ENCODE results near the gene TLL2.

The TLL2 gene

DNA sequence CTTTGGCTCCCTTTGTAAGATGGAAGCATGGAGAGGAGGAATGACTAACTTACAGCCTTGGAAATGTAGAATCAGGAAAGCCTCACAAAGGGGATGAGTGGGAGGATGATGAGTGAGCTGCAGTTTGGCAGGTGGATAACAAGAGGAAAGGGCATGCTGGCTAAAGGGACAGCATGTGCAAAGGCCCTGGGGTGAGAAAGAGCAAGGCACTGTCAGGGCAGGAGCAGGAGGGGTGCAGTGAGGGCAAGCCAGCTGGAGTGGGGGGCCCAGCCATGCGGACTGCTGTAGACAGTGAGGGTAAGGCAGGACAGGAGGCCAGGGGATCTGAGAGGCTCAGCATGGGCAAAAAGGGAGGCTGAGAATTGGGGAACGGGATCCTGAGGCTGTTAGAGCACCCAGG, 20.5 kb downstream of the TLL2 start:
- no peak overlapping the region for H3K9ac ChIP-seq (ENCODE audit: low read length)
- H3K4me3 ChIP-seq (ENCODE audit: low read depth, low read length) = no peak overlapping the region
- no peaks in the 10 kb centered on the region for H3K36me3 ChIP-seq (ENCODE audit: control insufficient read depth, insufficient read depth, low read length)
- no peak overlapping the region for H3K27ac ChIP-seq (ENCODE audit: low read depth, low read length)
- H3K9me3 ChIP-seq (ENCODE audit: control insufficient read depth, insufficient read depth, low read depth, low read length) = no peaks in the 10 kb centered on the region
- H3K27me3 ChIP-seq (ENCODE audit: control insufficient read depth, insufficient read depth, low read length) = no peaks in the 10 kb centered on the region
- H3K4me1 ChIP-seq (ENCODE audit: control insufficient read depth, insufficient read depth, low read length) = 0 out of 2 replicates have a peak, but pooled peaks cover 2% of the 10 kb centered on the region

DNA sequence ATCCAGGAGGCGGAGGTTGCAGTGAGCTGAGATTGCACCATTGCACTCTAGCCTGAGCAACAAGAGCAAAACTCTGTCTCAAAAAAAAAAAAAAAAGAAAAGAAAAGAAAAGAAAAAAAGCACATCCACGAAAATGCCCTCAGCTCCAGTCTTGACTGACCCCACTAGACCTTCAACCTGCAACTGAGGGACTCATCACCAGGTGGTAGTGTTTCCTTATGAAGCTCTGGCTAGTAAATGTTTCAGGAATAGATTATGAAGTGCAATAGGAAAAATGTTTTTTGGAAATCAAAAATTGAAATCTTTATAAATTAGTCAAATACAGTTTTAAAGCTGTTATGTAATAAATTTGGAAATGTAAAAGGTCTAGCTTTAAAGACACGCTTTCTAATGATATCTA, 22.4 kb downstream of the TLL2 start:
- H3K36me3 ChIP-seq (ENCODE audit: control insufficient read depth, insufficient read depth, low read length) = no peaks in the 10 kb centered on the region
- H3K27ac ChIP-seq (ENCODE audit: low read depth, low read length) = no peak overlapping the region
- 0 out of 2 replicates have a peak, but pooled peaks cover 2% of the 10 kb centered on the region for H3K4me1 ChIP-seq (ENCODE audit: control insufficient read depth, insufficient read depth, low read length)
- H3K27me3 ChIP-seq (ENCODE audit: control insufficient read depth, insufficient read depth, low read length) = no peaks in the 10 kb centered on the region
- no peaks in the 10 kb centered on the region for H3K9me3 ChIP-seq (ENCODE audit: control insufficient read depth, insufficient read depth, low read depth, low read length)
- H3K9ac ChIP-seq (ENCODE audit: low read length) = no peak overlapping the region
- no peak overlapping the region for H3K4me3 ChIP-seq (ENCODE audit: low read depth, low read length)

DNA sequence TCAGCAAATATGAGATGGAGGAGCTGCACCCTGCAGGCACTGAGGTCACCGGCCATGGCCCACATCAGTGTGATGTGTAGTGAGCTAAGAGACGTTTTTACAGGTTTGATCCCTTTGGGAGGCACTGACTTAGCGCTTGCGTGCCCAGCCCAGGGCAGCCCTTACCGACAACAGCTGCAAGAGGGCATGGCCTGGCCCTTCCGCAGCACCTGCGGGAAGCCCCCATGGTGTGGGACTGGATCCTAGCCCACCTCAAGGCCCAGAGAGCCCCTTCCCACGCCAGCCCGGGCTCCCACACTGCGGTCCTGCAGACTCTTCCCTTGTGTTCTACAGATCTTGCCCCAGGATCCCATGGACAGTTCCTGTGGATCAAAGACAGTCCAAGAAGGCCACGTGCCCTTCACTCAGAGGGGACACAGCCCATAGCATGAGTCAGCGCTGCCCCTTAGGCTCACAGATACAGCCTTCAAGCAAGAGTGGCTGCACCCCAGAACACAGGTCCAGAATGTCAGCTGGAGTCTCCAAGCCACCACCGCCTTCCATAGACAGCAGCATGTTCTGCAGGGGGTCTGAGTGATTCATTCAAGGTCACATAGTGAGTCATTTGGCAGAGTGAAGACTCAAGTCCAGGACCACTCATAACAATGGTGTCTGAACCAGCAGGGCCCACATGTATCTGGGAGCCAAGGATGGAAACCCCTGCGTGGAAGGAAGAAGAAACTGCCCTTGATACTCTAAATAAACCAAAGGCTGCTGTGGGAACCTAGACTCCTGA, 25.4 kb downstream of the TLL2 start:
- Histone ChIP-seq H3K27ac (ENCODE audit: low read depth, low read length) (no peak overlapping the region), H3K4me1 (ENCODE audit: control insufficient read depth, insufficient read depth, low read length) (0 out of 2 replicates have a peak, but pooled peaks cover 2% of the 10 kb centered on the region), H3K36me3 (ENCODE audit: control insufficient read depth, insufficient read depth, low read length) (no peaks in the 10 kb centered on the region), H3K9ac (ENCODE audit: low read length) (no peak overlapping the region), H3K9me3 (ENCODE audit: control insufficient read depth, insufficient read depth, low read depth, low read length) (no peaks in the 10 kb centered on the region), H3K27me3 (ENCODE audit: control insufficient read depth, insufficient read depth, low read length) (no peaks in the 10 kb centered on the region), H3K4me3 (ENCODE audit: low read depth, low read length) (no peak overlapping the region)

DNA sequence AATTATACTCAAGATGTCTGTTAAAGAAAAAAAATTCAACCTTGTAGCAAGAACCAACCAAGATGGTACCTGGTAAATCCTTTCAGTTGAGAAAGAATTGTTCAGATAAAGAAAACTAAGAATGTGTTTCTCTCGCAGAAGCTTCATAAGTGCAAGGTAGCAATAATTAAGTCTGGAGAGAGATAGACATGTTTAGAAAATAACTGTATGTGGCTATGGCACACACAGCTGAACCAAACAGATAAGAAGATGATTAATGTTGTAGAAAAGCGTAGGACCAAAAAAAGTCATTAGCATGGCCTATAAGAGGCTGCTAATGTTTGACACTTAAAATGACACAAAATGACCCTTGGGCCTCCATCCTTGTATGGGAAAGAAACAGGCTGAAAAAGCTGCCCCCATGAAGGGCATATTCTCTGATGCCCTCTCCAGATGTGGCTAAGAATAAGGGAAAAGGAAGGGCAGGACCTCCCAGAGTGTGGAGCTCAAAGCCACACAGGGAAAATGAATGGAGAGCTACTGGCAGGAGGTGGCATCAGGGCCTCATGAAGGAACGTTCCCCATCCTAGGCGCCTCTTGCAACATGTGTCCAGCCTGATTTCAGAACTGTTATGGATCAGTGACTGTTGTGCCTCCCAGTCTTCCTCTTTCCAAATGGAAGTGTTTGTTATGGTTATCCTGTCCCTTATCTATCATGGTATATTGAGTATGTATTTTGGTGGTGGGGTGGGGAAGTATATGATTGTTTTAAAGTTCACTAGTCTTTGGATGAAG, 30.7 kb downstream of the TLL2 start:
- H3K27me3 ChIP-seq (ENCODE audit: control insufficient read depth, insufficient read depth, low read length) = no peaks in the 10 kb centered on the region

DNA sequence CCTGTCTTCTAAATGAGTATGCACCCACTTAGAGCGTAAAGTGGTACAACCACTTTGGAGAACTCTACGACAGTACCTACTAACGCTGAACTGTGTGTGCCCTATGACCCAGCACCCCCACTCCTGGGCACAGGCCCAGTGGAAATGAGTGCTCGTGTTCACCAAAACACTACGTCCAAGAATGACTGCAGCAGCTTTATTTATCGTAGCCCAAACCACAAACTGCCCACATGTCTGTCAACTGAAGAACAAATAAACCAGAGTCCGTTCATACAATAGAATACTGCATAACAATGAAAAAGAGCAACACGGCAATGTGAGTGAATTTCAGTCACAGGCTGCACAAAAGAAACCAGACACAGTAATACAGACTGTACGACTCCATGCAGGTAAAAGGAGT, 35.4 kb downstream of the TLL2 start:
- no peaks in the 10 kb centered on the region for H3K36me3 ChIP-seq (ENCODE audit: control insufficient read depth, insufficient read depth, low read length)
- H3K9ac ChIP-seq (ENCODE audit: low read length) = no peak overlapping the region
- H3K4me3 ChIP-seq (ENCODE audit: low read depth, low read length) = no peak overlapping the region
- H3K27ac ChIP-seq (ENCODE audit: low read depth, low read length) = no peak overlapping the region
- H3K27me3 ChIP-seq (ENCODE audit: control insufficient read depth, insufficient read depth, low read length) = no peaks in the 10 kb centered on the region
- no peaks in the 10 kb centered on the region for H3K4me1 ChIP-seq (ENCODE audit: control insufficient read depth, insufficient read depth, low read length)
- no peaks in the 10 kb centered on the region for H3K9me3 ChIP-seq (ENCODE audit: control insufficient read depth, insufficient read depth, low read depth, low read length)

More for the DNA sequence above, 30.7 kb downstream of the TLL2 start:
- no peak overlapping the region for H3K4me3 ChIP-seq (ENCODE audit: low read depth, low read length)
- no peak overlapping the region for H3K9ac ChIP-seq (ENCODE audit: low read length)
- H3K36me3 ChIP-seq (ENCODE audit: control insufficient read depth, insufficient read depth, low read length) = no peaks in the 10 kb centered on the region
- H3K9me3 ChIP-seq (ENCODE audit: control insufficient read depth, insufficient read depth, low read depth, low read length) = no peaks in the 10 kb centered on the region
- H3K4me1 ChIP-seq (ENCODE audit: control insufficient read depth, insufficient read depth, low read length) = no peaks in the 10 kb centered on the region
- no peak overlapping the region for H3K27ac ChIP-seq (ENCODE audit: low read depth, low read length)

DNA sequence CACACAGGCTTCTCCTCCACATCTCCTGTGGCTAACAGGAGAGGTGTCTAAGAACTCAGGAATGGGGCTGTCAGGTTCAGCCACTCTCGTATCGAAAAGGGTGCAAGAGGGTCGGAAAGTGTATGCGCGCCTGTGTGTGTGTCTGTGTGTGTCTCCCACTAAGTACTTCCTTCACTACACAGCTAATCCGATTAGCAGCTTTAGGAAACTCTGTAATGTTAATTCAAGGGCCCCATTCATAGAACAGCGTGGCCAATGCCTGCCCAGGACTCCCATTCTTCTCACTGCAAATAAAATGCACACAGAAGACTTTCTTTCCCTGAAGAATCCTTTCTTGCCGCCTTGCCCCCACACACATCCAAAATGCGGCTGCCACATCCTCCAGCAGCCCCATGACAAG, 39.9 kb downstream of the TLL2 start:
- no peaks in the 10 kb centered on the region for H3K36me3 ChIP-seq (ENCODE audit: control insufficient read depth, insufficient read depth, low read length)
- peaks cover 3% of the 10 kb centered on the region; the same call in 1 of the 2 replicates for H3K4me1 ChIP-seq (ENCODE audit: control insufficient read depth, insufficient read depth, low read length)
- no peaks in the 10 kb centered on the region for H3K27me3 ChIP-seq (ENCODE audit: control insufficient read depth, insufficient read depth, low read length)
- H3K4me3 ChIP-seq (ENCODE audit: low read depth, low read length) = no peak overlapping the region
- H3K27ac ChIP-seq (ENCODE audit: low read depth, low read length) = no peak overlapping the region
- H3K9me3 ChIP-seq (ENCODE audit: control insufficient read depth, insufficient read depth, low read depth, low read length) = no peaks in the 10 kb centered on the region
- H3K9ac ChIP-seq (ENCODE audit: low read length) = no peak overlapping the region

DNA sequence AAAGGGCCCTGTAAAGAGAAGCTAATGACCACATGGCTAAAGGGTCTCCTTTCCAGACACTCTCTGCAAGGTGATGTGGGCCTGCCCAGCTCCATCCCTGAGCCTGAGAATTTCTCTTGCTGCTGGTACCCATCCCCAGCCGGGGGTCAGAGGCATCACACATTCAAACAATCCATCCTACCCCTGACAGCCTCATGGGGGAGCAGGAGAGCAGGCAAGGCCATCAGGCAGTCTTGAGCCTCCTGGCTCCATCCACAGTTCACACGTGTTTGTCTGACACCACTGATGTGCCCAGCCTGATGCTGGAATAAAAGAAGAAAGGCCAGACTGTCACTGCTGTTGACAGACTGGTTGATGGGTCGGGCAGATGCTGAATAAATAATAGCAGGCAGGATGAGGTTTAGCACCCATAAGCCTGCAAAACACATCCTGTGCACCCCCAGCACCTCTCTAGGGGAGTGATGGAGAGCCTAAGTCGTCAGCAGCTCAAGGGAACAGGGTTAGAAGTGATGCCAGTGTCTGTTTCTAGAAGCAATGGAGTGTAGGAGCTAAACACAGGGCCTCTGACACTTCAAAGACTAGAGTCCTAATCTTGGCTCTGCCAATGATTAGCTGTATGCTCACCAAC, 43.5 kb downstream of the TLL2 start:
- Histone ChIP-seq H3K9ac (ENCODE audit: low read length) (no peak overlapping the region), H3K27ac (ENCODE audit: low read depth, low read length) (no peak overlapping the region), H3K36me3 (ENCODE audit: control insufficient read depth, insufficient read depth, low read length) (no peaks in the 10 kb centered on the region), H3K27me3 (ENCODE audit: control insufficient read depth, insufficient read depth, low read length) (no peaks in the 10 kb centered on the region), H3K4me1 (ENCODE audit: control insufficient read depth, insufficient read depth, low read length) (peaks cover 3% of the 10 kb centered on the region; the same call in 1 of the 2 replicates), H3K4me3 (ENCODE audit: low read depth, low read length) (no peak overlapping the region), H3K9me3 (ENCODE audit: control insufficient read depth, insufficient read depth, low read depth, low read length) (no peaks in the 10 kb centered on the region)

DNA sequence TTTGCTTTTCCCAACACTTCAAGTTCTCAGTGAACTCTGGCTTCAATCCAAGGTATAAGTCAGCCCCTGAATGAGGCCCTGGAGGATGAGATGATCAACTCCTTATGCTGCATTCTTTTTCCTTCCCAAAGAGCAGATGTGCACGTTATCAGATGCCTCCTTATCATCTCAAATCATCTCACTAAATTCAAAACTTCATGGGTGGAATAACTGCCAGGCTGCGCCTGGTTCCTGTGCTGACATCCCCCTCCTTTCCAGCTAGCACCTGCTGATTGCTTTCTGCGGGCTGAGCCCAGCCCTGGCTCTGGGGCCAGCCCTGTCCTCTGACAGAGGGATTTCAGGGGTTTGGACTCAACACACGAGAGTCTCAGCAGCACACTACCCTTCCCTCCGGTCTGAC, 44.9 kb downstream of the TLL2 start:
- H3K27ac ChIP-seq (ENCODE audit: low read depth, low read length) = no peak overlapping the region
- H3K27me3 ChIP-seq (ENCODE audit: control insufficient read depth, insufficient read depth, low read length) = no peaks in the 10 kb centered on the region
- peaks cover 3% of the 10 kb centered on the region; the same call in 1 of the 2 replicates for H3K4me1 ChIP-seq (ENCODE audit: control insufficient read depth, insufficient read depth, low read length)
- no peak overlapping the region for H3K9ac ChIP-seq (ENCODE audit: low read length)
- no peak overlapping the region for H3K4me3 ChIP-seq (ENCODE audit: low read depth, low read length)
- no peaks in the 10 kb centered on the region for H3K9me3 ChIP-seq (ENCODE audit: control insufficient read depth, insufficient read depth, low read depth, low read length)
- no peaks in the 10 kb centered on the region for H3K36me3 ChIP-seq (ENCODE audit: control insufficient read depth, insufficient read depth, low read length)

DNA sequence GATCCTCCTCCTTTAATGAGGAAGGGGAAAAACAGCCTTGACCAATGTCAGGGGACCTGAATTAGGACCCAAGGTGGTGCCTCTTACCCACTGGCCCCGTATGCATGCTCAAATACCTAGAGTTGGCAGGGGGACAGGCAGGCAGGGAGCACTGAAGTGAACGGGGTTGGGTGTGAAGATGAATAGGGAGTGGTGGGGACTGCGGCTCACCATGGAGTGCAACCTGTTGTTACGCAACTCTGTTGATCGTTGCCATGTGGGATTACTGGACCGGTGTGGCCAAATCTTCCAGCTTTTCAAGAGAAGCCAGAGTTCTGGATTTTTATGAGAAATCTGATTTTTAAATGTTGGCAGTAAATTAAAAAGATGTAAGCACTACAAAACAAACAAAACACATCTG, 48.1 kb downstream of the TLL2 start:
- no peaks in the 10 kb centered on the region for H3K27me3 ChIP-seq (ENCODE audit: control insufficient read depth, insufficient read depth, low read length)
- H3K9me3 ChIP-seq (ENCODE audit: control insufficient read depth, insufficient read depth, low read depth, low read length) = peaks cover 10% of the 10 kb centered on the region
- no peak overlapping the region for H3K9ac ChIP-seq (ENCODE audit: low read length)
- no peaks in the 10 kb centered on the region for H3K36me3 ChIP-seq (ENCODE audit: control insufficient read depth, insufficient read depth, low read length)
- H3K4me1 ChIP-seq (ENCODE audit: control insufficient read depth, insufficient read depth, low read length) = peaks cover 3% of the 10 kb centered on the region; the same call in 1 of the 2 replicates
- H3K27ac ChIP-seq (ENCODE audit: low read depth, low read length) = no peak overlapping the region
- no peak overlapping the region for H3K4me3 ChIP-seq (ENCODE audit: low read depth, low read length)

DNA sequence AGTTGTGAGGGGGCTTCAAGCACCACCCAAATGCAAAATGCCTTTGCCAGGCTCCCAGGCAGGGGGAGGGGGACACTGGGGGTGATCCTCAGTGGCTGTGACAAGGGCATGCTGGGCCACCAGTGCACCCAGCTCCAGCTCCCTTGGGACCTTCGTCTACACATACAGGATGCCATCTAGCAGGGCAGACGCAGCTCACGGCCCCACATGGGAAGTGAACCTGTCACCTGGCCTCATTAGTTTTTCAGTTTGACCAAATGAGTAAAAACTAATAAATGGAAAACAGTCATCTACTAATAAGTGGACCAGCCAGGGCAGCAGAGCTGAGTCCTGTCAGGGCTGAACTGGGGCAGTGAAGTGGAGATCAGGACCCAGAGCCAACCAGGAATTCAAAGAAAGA, 50.2 kb downstream of the TLL2 start:
- Histone ChIP-seq H3K27me3 (ENCODE audit: control insufficient read depth, insufficient read depth, low read length) (no peaks in the 10 kb centered on the region), H3K9me3 (ENCODE audit: control insufficient read depth, insufficient read depth, low read depth, low read length) (peaks cover 14% of the 10 kb centered on the region), H3K4me1 (ENCODE audit: control insufficient read depth, insufficient read depth, low read length) (no peaks in the 10 kb centered on the region), H3K9ac (ENCODE audit: low read length) (no peak overlapping the region), H3K27ac (ENCODE audit: low read depth, low read length) (no peak overlapping the region), H3K36me3 (ENCODE audit: control insufficient read depth, insufficient read depth, low read length) (no peaks in the 10 kb centered on the region), H3K4me3 (ENCODE audit: low read depth, low read length) (no peak overlapping the region)
